IMR-90 (cell line): ENCODE measurements around the gene C9orf43. TPM values are rescaled to one million over a fixed set of nuclear protein-coding genes. Genes with fewer than 3 reads are reported as not detected.

Experiments used
- ATAC-seq: fragments of 200-7000 bp; cut with Tn5 transposase; 2 replicates; pipeline ENCODE4 v1.9.1; 2020; ENCODE audit warnings: low read depth, mild to moderate bottlenecking, moderate library complexity
- BruUV-seq: library from RNA; stranded (reverse); fragments of 400-500 nt; replicated peaks from 2 replicates; lab custom pipeline; 2021; lab: Mats Ljungman, UMichigan
- CTCF ChIA-PET: fragments of 300-600 bp; formaldehyde crosslinking; extraction: SDS; loops from one replicate; lab custom pipeline; 2021; ENCODE audit warnings: antibody characterized with exemption; lab: Yijun Ruan, JAX
- POLR2A ChIA-PET: fragments of 300-600 bp; sonication (Branson Sonifier 250); formaldehyde crosslinking; loops from one replicate; lab custom pipeline; 2022; ENCODE audit warnings: antibody characterized with exemption; ENCODE audit not compliant: unreplicated experiment; lab: Charles Lee
- DNase-seq: peaks from one replicate; pipeline ENCODE4 v3.0.0; 2013
- H2AFZ ChIP-seq: replicated peaks from 2 replicates; pipeline ENCODE3; 2013; ENCODE audit warnings: low read length, mild to moderate bottlenecking; ENCODE audit not compliant: poor library complexity
- H2AK5ac ChIP-seq: 2 replicates; pipeline ENCODE4 v1.6.1; 2013; ENCODE audit warnings: low read depth, low read length, inconsistent platforms
- H2AK9ac ChIP-seq: replicated peaks from 2 replicates; pipeline ENCODE3; 2013; ENCODE audit warnings: mild to moderate bottlenecking, low read depth, low read length, moderate library complexity; ENCODE audit not compliant: poor library complexity
- H2BK120ac ChIP-seq: 2 replicates; pipeline ENCODE4 v1.6.1; 2013; ENCODE audit warnings: low read depth, low read length, inconsistent platforms
- H2BK15ac ChIP-seq: 3 replicates; pipeline ENCODE4 v1.6.1; 2013; ENCODE audit warnings: low read depth, low read length, inconsistent platforms
- H2BK20ac ChIP-seq: 2 replicates; pipeline ENCODE4 v1.6.1; 2013; ENCODE audit warnings: low read depth, mild to moderate bottlenecking, inconsistent platforms, low read length, moderate library complexity
- H2BK5ac ChIP-seq: 2 replicates; pipeline ENCODE4 v1.6.1; 2013; ENCODE audit warnings: mild to moderate bottlenecking, low read depth, low read length, inconsistent platforms; ENCODE audit not compliant: poor library complexity, severe bottlenecking
- H3K14ac ChIP-seq: replicated peaks from 2 replicates; pipeline ENCODE4 v1.6.1; 2013; ENCODE audit warnings: low read depth, low read length, inconsistent platforms
- H3K18ac ChIP-seq: 2 replicates; pipeline ENCODE4 v1.6.1; 2013; ENCODE audit warnings: low read depth, low read length, control low read depth
- H3K23ac ChIP-seq: 2 replicates; pipeline ENCODE4 v1.6.1; 2013; ENCODE audit warnings: low read depth, low read length, inconsistent platforms
- H3K27ac ChIP-seq: 2 replicates; pipeline ENCODE4 v1.5.1; 2013; ENCODE audit warnings: mild to moderate bottlenecking, control low read depth, low read length; ENCODE audit not compliant: insufficient read depth
- H3K27me3 ChIP-seq: 2 replicates; pipeline ENCODE4 v1.6.1; 2013; ENCODE audit warnings: low read length; ENCODE audit not compliant: control insufficient read depth, insufficient read depth
- H3K36me3 ChIP-seq: 2 replicates; pipeline ENCODE4 v1.6.1; 2013; ENCODE audit warnings: low read length, mixed read lengths; ENCODE audit not compliant: control insufficient read depth, insufficient read depth
- H3K4ac ChIP-seq: 2 replicates; pipeline ENCODE4 v1.6.1; 2013; ENCODE audit warnings: low read depth, low read length, inconsistent platforms
- H3K4me1 ChIP-seq: 2 replicates; pipeline ENCODE4 v1.6.1; 2013; ENCODE audit warnings: low read length, mixed read lengths; ENCODE audit not compliant: control insufficient read depth, insufficient read depth
- H3K4me2 ChIP-seq: 2 replicates; pipeline ENCODE4 v1.6.1; 2013; ENCODE audit warnings: low read depth, mild to moderate bottlenecking, control low read depth, low read length, moderate library complexity
- H3K4me3 ChIP-seq: 2 replicates; pipeline ENCODE4 v1.5.1; 2013; ENCODE audit warnings: low read depth, mild to moderate bottlenecking, control low read depth, low read length, moderate library complexity; ENCODE audit not compliant: insufficient read depth
- H3K56ac ChIP-seq: 2 replicates; pipeline ENCODE4 v1.6.1; 2013; ENCODE audit warnings: low read length, inconsistent platforms; ENCODE audit not compliant: insufficient read depth; ENCODE audit errors: extremely low read depth
- H3K79me1 ChIP-seq, 2 experiments: 2 replicates each; pipeline ENCODE4 v1.6.1; 2013; ENCODE audit warnings: low read length in 2 of 2, inconsistent platforms in 1 of 2, low read depth in 1 of 2
- H3K9ac ChIP-seq: 2 replicates; pipeline ENCODE4 v1.6.1; 2013; ENCODE audit warnings: low read depth, low read length, control low read depth
- H3K9me1 ChIP-seq: 2 replicates; pipeline ENCODE4 v1.6.1; 2013; ENCODE audit warnings: low read length, inconsistent platforms; ENCODE audit not compliant: insufficient read depth
- H3K9me3 ChIP-seq: 2 replicates; pipeline ENCODE4 v1.6.1; 2013; ENCODE audit warnings: low read length; ENCODE audit not compliant: control insufficient read depth, insufficient read depth
- H4K20me1 ChIP-seq: 2 replicates; pipeline ENCODE4 v1.6.1; 2013; ENCODE audit warnings: low read length, inconsistent platforms; ENCODE audit not compliant: insufficient read depth
- H4K5ac ChIP-seq: 2 replicates; pipeline ENCODE4 v1.6.1; 2013; ENCODE audit warnings: mild to moderate bottlenecking, low read depth, low read length, control low read depth
- H4K8ac ChIP-seq, 2 experiments: 2 replicates each; pipeline ENCODE4 v1.6.1; 2013; ENCODE audit warnings: low read depth in 2 of 2, low read length in 2 of 2, control low read depth in 1 of 2, inconsistent platforms in 1 of 2
- H4K91ac ChIP-seq: 2 replicates; pipeline ENCODE4 v1.6.1; 2013; ENCODE audit warnings: low read depth, low read length, inconsistent platforms; ENCODE audit not compliant: insufficient read depth
- BHLHE40 ChIP-seq: fragments of 150-350 bp; IDR thresholded peaks from 2 replicates; pipeline ENCODE4 v1.6.1; 2016; ENCODE audit warnings: mild to moderate bottlenecking, low read depth, low read length
- CEBPB ChIP-seq: IDR thresholded peaks from 2 replicates; pipeline ENCODE4 v1.6.1; 2012; ENCODE audit warnings: low read depth, low read length, improper control_type of control experiment
- CHD1 ChIP-seq: IDR thresholded peaks from 2 replicates; pipeline ENCODE4 v1.6.1; 2012; ENCODE audit warnings: low read depth, low read length, improper control_type of control experiment
- MXI1 ChIP-seq: IDR thresholded peaks from 2 replicates; pipeline ENCODE4 v1.6.1; 2012; ENCODE audit warnings: low read depth, mild to moderate bottlenecking, low read length, moderate library complexity, borderline replicate concordance
- RAD21 ChIP-seq: IDR thresholded peaks from 2 replicates; pipeline ENCODE4 v1.6.1; 2012; ENCODE audit warnings: low read length, improper control_type of control experiment
- RFX5 ChIP-seq: IDR thresholded peaks from 2 replicates; pipeline ENCODE4 v1.8.0; 2012; ENCODE audit warnings: low read depth, mild to moderate bottlenecking, low read length, moderate library complexity
- WGBS, 2 experiments: methylation state at CpG; one replicate each; pipeline versions ENCODE4 v1.1.5 to v1.1.7; 2013; ENCODE audit warnings: missing lambda C conversion rate in 2 of 2; ENCODE audit not compliant: insufficient read length in 1 of 2; ENCODE audit errors: extremely low coverage in 2 of 2; 5-methylcytosine and 5-hydroxymethylcytosine counted together
- dilution Hi-C: fragments of 300-500 bp; cut with HindIII; formaldehyde crosslinking; loops from one replicate; pipeline ENCODE4 v1.14.3; 2018; ENCODE audit warnings: low sequenced_read_pairs; ENCODE audit not compliant: unreplicated experiment
- in situ Hi-C: fragments of 300-500 bp; cut with MboI; formaldehyde crosslinking; loops from 3 replicates; pipeline ENCODE4 v1.14.3; 2019; ENCODE audit warnings: low sequenced_read_pairs, inconsistent platforms, mixed read lengths
- intact Hi-C: fragments of 100-400 bp; cut with micrococcal nuclease; formaldehyde crosslinking; loops from 2 replicates; pipeline ENCODE4 v1.10.0; 2022
- polyA plus RNA-seq, 3 experiments: library from polyadenylated mRNA; depleted of rRNA; stranded (reverse); fragments of >200 nt; gene quantifications; 2 replicates each; pipeline ENCODE4 v1.2.3, GENCODE V29; 2012; ENCODE audit warnings: low replicate concordance in 1 of 3
- total RNA-seq: library from RNA; depleted of rRNA; stranded (reverse); fragments of >200 nt; gene quantifications from 2 replicates; pipeline ENCODE4 v1.2.3, GENCODE V29; 2012
- TF ChIP-seq, protein P1 (sequence below): conservative IDR thresholded peaks from 2 replicates; pipeline ENCODE4 v1.5.1; 2012; ENCODE audit warnings: mild to moderate bottlenecking, low read depth, low read length, improper control_type of control experiment
- TF ChIP-seq, protein P2 (sequence below): fragments of 150-350 bp; IDR thresholded peaks from 2 replicates; pipeline ENCODE4 v1.6.1; 2016; ENCODE audit warnings: low read depth, mild to moderate bottlenecking, low read length, moderate library complexity, borderline replicate concordance
- TF ChIP-seq, protein P3 (sequence below): fragments of 150-350 bp; IDR thresholded peaks from 2 replicates; pipeline ENCODE4 v1.6.1; 2017; ENCODE audit warnings: mild to moderate bottlenecking, antibody characterized with exemption, low read length, low read depth

Gene C9orf43
- total and polyA plus RNA-seq, 2 of the 4 experiments (the other 2 are of a cell fraction): 0.36 to 0.46 TPM

DNA sequence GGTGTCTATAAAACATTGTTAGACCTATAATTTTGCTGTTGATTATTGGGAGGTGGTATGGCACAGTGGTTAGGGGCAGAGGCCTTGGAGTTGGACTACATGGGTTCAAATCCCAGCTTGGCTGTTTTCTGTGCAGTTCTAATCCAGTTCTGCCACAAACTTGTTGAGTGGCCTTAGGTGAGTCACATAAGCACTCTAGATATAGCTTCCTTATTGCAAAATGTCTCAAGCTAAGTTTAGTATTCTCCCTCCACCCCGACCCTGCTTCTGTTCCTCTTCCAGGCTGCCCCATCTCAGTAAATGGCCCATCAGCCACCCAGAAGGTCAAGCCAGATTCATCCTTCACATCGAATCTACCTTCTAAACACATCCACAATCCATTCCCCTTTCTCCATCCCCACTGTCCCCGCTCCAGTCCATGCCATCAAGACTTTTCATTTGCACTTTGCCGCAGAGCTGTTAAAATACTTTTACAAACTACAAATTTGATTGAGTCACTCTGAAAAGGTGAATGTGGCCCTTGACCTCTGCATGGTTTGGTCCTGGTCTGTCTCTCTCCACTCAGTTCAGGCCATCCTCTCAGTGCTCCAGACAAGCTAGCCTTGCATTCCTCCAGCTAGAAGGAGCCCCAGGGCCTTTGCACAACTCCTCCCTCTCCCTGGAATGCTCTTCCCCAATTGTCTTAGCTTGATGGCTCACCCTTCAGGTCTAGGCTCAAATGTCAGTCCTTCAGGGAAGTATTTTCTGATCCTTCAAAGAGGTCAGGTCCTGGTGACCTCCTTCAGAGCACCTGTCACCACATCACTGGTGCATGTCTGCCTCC is 23.8 kb upstream of the C9orf43 start:
- Histone ChIP-seq H3K27me3 (no peaks in the 10 kb centered on the region; the same call in 1 of the 2 replicates), H4K20me1 (no peaks in the 10 kb centered on the region), H3K36me3 (peaks cover 38% of the 10 kb centered on the region), H4K5ac (no peak overlapping the region), H3K4ac (no peak overlapping the region), H3K4me2 (no peak overlapping the region), H3K18ac (no peak overlapping the region), H2AFZ (no peak overlapping the region), H3K56ac (no peak overlapping the region), H4K91ac (no peak overlapping the region), H2AK9ac (no peak overlapping the region), H2BK5ac (no peak overlapping the region), H4K8ac (no peak overlapping the region), H3K23ac (no peak overlapping the region), H2AK5ac (no peak overlapping the region), H3K79me1 (no peaks in the 10 kb centered on the region), H3K9me1 (no peaks in the 10 kb centered on the region), H2BK15ac (no peak overlapping the region), H3K9me3 (no peaks in the 10 kb centered on the region), H3K4me1 (no peaks in the 10 kb centered on the region), H3K4me3 (no peak overlapping the region), H3K27ac (no peak overlapping the region), H3K9ac (no peak overlapping the region), H2BK120ac (no peak overlapping the region), H3K14ac (no peak overlapping the region), H2BK20ac (no peak overlapping the region)
- CTCF ChIA-PET: no interaction called here
- dilution Hi-C loops: no loop called here
- 83 to 100% methylated on average over 1 of the region's 4 CpGs for WGBS, 2 experiments
- DNase-seq: no peak
- ATAC-seq: no peak
- in situ Hi-C loops: no loop called here
- no peak for TF ChIP-seq RAD21
- TF ChIP-seq, protein P1, sequence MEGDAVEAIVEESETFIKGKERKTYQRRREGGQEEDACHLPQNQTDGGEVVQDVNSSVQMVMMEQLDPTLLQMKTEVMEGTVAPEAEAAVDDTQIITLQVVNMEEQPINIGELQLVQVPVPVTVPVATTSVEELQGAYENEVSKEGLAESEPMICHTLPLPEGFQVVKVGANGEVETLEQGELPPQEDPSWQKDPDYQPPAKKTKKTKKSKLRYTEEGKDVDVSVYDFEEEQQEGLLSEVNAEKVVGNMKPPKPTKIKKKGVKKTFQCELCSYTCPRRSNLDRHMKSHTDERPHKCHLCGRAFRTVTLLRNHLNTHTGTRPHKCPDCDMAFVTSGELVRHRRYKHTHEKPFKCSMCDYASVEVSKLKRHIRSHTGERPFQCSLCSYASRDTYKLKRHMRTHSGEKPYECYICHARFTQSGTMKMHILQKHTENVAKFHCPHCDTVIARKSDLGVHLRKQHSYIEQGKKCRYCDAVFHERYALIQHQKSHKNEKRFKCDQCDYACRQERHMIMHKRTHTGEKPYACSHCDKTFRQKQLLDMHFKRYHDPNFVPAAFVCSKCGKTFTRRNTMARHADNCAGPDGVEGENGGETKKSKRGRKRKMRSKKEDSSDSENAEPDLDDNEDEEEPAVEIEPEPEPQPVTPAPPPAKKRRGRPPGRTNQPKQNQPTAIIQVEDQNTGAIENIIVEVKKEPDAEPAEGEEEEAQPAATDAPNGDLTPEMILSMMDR: no peak
- TF ChIP-seq BHLHE40: no peak
- TF ChIP-seq CHD1: no peak
- TF ChIP-seq RFX5: no peak
- TF ChIP-seq, protein P2, sequence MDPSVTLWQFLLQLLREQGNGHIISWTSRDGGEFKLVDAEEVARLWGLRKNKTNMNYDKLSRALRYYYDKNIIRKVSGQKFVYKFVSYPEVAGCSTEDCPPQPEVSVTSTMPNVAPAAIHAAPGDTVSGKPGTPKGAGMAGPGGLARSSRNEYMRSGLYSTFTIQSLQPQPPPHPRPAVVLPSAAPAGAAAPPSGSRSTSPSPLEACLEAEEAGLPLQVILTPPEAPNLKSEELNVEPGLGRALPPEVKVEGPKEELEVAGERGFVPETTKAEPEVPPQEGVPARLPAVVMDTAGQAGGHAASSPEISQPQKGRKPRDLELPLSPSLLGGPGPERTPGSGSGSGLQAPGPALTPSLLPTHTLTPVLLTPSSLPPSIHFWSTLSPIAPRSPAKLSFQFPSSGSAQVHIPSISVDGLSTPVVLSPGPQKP: no peak
- TF ChIP-seq CEBPB: no peak
- no peak for TF ChIP-seq MXI1
- TF ChIP-seq, protein P3, sequence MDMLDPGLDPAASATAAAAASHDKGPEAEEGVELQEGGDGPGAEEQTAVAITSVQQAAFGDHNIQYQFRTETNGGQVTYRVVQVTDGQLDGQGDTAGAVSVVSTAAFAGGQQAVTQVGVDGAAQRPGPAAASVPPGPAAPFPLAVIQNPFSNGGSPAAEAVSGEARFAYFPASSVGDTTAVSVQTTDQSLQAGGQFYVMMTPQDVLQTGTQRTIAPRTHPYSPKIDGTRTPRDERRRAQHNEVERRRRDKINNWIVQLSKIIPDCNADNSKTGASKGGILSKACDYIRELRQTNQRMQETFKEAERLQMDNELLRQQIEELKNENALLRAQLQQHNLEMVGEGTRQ: no peak
- POLR2A ChIA-PET: no interaction called here
- intact Hi-C loops: no loop called here
- TSS peak; percentile 93 for BruUV-seq
